MM.1S (cell line): ENCODE results near the gene GPR143.

Experiments
- DNase-seq: peaks from one replicate; pipeline ENCODE4 v3.0.0-alpha.2; 2015
- H2AFZ ChIP-seq: fragments of 300-600 bp; sonication (generic); 2 replicates; pipeline ENCODE4 v1.6.0; 2016; ENCODE audit warnings: antibody characterized with exemption, low read length
- H3F3A ChIP-seq: fragments of 300-600 bp; sonication (generic); 2 replicates; pipeline ENCODE4 v1.6.1; 2016; ENCODE audit warnings: mild to moderate bottlenecking, antibody characterized with exemption, low read length, moderate library complexity, mixed read lengths; ENCODE audit not compliant: insufficient read depth
- H3K27ac ChIP-seq: fragments of 300-600 bp; sonication (generic); 2 replicates; pipeline ENCODE4 v1.5.1; 2016; ENCODE audit warnings: mild to moderate bottlenecking, low read length
- H3K27me3 ChIP-seq: fragments of 300-600 bp; sonication (generic); replicated peaks from 2 replicates; pipeline ENCODE4 v1.6.0; 2016; ENCODE audit warnings: low read length; ENCODE audit not compliant: insufficient read depth
- H3K36me3 ChIP-seq: fragments of 300-600 bp; sonication (generic); replicated peaks from 2 replicates; pipeline ENCODE4 v1.6.1; 2016; ENCODE audit warnings: mild to moderate bottlenecking, low read length, mixed read lengths; ENCODE audit not compliant: insufficient read depth
- H3K4me1 ChIP-seq: fragments of 300-600 bp; sonication (generic); 2 replicates; pipeline ENCODE4 v1.6.1; 2016; ENCODE audit warnings: low read length, mixed read lengths
- H3K4me2 ChIP-seq: fragments of 300-600 bp; sonication (generic); 2 replicates; pipeline ENCODE4 v1.6.0; 2016; ENCODE audit warnings: low read depth, low read length
- H3K4me3 ChIP-seq: fragments of 300-600 bp; sonication (generic); 2 replicates; pipeline ENCODE4 v1.5.1; 2016; ENCODE audit warnings: low read length, mixed read lengths
- H3K79me2 ChIP-seq: fragments of 300-600 bp; sonication (generic); 2 replicates; pipeline ENCODE4 v1.6.1; 2016; ENCODE audit warnings: mixed run types, low read length, mixed read lengths
- H3K9ac ChIP-seq: fragments of 300-600 bp; sonication (generic); 2 replicates; pipeline ENCODE4 v1.6.1; 2016; ENCODE audit warnings: low read length, mixed read lengths
- H3K9me2 ChIP-seq: fragments of 300-600 bp; sonication (generic); replicated peaks from 2 replicates; pipeline ENCODE4 v1.6.1; 2016; ENCODE audit warnings: mild to moderate bottlenecking, low read length, mixed read lengths; ENCODE audit not compliant: insufficient read depth
- H3K9me3 ChIP-seq: fragments of 300-600 bp; sonication (generic); replicated peaks from 2 replicates; pipeline ENCODE4 v1.6.1; 2016; ENCODE audit warnings: mild to moderate bottlenecking, low read length, mixed read lengths; ENCODE audit not compliant: insufficient read depth
- H4K20me1 ChIP-seq: fragments of 300-600 bp; sonication (generic); 2 replicates; pipeline ENCODE4 v1.6.1; 2016; ENCODE audit warnings: mild to moderate bottlenecking, low read length, moderate library complexity, mixed read lengths; ENCODE audit not compliant: insufficient read depth
- EZH2 ChIP-seq: fragments of 300-600 bp; sonication (generic); optimal IDR thresholded peaks from 2 replicates; pipeline ENCODE3; 2017; ENCODE audit warnings: low read depth, mild to moderate bottlenecking, antibody characterized with exemption, low read length, mixed read lengths
- EZH2phosphoT487 ChIP-seq: fragments of 300-600 bp; sonication (generic); IDR thresholded peaks from 2 replicates; pipeline ENCODE4 v1.6.1; 2018; ENCODE audit warnings: antibody characterized with exemption, low read length
- TF ChIP-seq, protein P1 (sequence below): fragments of 300-600 bp; sonication (generic); IDR thresholded peaks from 2 replicates; pipeline ENCODE4 v1.5.1; 2016; ENCODE audit warnings: antibody characterized with exemption, low read length, mixed read lengths

The GPR143 gene

GRCh38 chrX:9708086-9708485 is 57.6 kb downstream of the GPR143 start:
- H3K27ac ChIP-seq, result no peak overlapping the region
- H3K9ac ChIP-seq, result no peak overlapping the region
- no peak overlapping the region for H3K4me2 ChIP-seq
- no peaks in the 10 kb centered on the region for H3F3A ChIP-seq
- no peaks in the 10 kb centered on the region for H3K4me1 ChIP-seq
- no peak for DNase-seq
- H3K27me3 ChIP-seq, result no peaks in the 10 kb centered on the region
- no peaks in the 10 kb centered on the region for H3K79me2 ChIP-seq
- peaks cover 6% of the 10 kb centered on the region; the same call in 1 of the 2 replicates for H3K36me3 ChIP-seq
- H3K4me3 ChIP-seq, result no peak overlapping the region
- TF ChIP-seq EZH2, result no peak
- TF ChIP-seq EZH2phosphoT487, result no peak
- TF ChIP-seq, protein P1, sequence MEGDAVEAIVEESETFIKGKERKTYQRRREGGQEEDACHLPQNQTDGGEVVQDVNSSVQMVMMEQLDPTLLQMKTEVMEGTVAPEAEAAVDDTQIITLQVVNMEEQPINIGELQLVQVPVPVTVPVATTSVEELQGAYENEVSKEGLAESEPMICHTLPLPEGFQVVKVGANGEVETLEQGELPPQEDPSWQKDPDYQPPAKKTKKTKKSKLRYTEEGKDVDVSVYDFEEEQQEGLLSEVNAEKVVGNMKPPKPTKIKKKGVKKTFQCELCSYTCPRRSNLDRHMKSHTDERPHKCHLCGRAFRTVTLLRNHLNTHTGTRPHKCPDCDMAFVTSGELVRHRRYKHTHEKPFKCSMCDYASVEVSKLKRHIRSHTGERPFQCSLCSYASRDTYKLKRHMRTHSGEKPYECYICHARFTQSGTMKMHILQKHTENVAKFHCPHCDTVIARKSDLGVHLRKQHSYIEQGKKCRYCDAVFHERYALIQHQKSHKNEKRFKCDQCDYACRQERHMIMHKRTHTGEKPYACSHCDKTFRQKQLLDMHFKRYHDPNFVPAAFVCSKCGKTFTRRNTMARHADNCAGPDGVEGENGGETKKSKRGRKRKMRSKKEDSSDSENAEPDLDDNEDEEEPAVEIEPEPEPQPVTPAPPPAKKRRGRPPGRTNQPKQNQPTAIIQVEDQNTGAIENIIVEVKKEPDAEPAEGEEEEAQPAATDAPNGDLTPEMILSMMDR, result no peak
- no peaks in the 10 kb centered on the region for H3K9me2 ChIP-seq
- H4K20me1 ChIP-seq, result no peaks in the 10 kb centered on the region
- H3K9me3 ChIP-seq, result no peaks in the 10 kb centered on the region
- H2AFZ ChIP-seq, result no peak overlapping the region

GRCh38 chrX:9707306-9708033 is 58.2 kb downstream of the GPR143 start:
- TF ChIP-seq EZH2phosphoT487 (no peak), EZH2 (no peak)
- TF ChIP-seq, protein P1, result no peak
- no peak overlapping the region for H3K4me3 ChIP-seq
- no peaks in the 10 kb centered on the region for H3K4me1 ChIP-seq
- no peak overlapping the region for H3K27ac ChIP-seq
- no peak overlapping the region for H2AFZ ChIP-seq
- no peak for DNase-seq
- no peaks in the 10 kb centered on the region for H3K9me3 ChIP-seq
- no peak overlapping the region for H3K9ac ChIP-seq
- no peaks in the 10 kb centered on the region for H3K79me2 ChIP-seq
- no peak overlapping the region for H3K4me2 ChIP-seq
- H3K36me3 ChIP-seq, result peaks cover 6% of the 10 kb centered on the region; the same call in 1 of the 2 replicates
- no peaks in the 10 kb centered on the region for H3F3A ChIP-seq
- H4K20me1 ChIP-seq, result no peaks in the 10 kb centered on the region
- H3K9me2 ChIP-seq, result no peaks in the 10 kb centered on the region
- no peaks in the 10 kb centered on the region for H3K27me3 ChIP-seq

- no peaks in the 10 kb centered on the region for H3K9me3 ChIP-seq
Measured at GRCh38 chrX:9706421-9706820, 59.2 kb downstream of the GPR143 start.

More at GRCh38 chrX:9706421-9706820, 59.2 kb downstream of the GPR143 start:
- Histone ChIP-seq H3K4me3 (no peak overlapping the region), H3K79me2 (no peaks in the 10 kb centered on the region), H3K36me3 (peaks cover 6% of the 10 kb centered on the region; the same call in 1 of the 2 replicates), H2AFZ (no peak overlapping the region), H4K20me1 (no peaks in the 10 kb centered on the region), H3K9me2 (no peaks in the 10 kb centered on the region), H3F3A (no peaks in the 10 kb centered on the region), H3K9ac (no peak overlapping the region), H3K4me2 (no peak overlapping the region), H3K27ac (no peak overlapping the region), H3K4me1 (no peaks in the 10 kb centered on the region), H3K27me3 (no peaks in the 10 kb centered on the region)
- no peak for DNase-seq
- TF ChIP-seq EZH2 (no peak), EZH2phosphoT487 (no peak)
- TF ChIP-seq, protein P1, result no peak
